Activated naive CD4-positive, alpha-beta T cell treated with Interleukin-2 at 50 U/mL for 16 hours (primary cell): ENCODE measurements around the gene ZFAND3.

ENCODE experiments used
- DNase-seq: peaks from one replicate; pipeline ENCODE4 v3.0.0-alpha.2; 2020

ZFAND3 gene

GRCh38 chr6:38161331-38161730 lies 341.8 kb downstream of the ZFAND3 start:
- no peak for DNase-seq

- DNase-seq: no peak
These were observed 342.4 kb downstream of the ZFAND3 start for GRCh38 chr6:38161754-38162492.

DNA sequence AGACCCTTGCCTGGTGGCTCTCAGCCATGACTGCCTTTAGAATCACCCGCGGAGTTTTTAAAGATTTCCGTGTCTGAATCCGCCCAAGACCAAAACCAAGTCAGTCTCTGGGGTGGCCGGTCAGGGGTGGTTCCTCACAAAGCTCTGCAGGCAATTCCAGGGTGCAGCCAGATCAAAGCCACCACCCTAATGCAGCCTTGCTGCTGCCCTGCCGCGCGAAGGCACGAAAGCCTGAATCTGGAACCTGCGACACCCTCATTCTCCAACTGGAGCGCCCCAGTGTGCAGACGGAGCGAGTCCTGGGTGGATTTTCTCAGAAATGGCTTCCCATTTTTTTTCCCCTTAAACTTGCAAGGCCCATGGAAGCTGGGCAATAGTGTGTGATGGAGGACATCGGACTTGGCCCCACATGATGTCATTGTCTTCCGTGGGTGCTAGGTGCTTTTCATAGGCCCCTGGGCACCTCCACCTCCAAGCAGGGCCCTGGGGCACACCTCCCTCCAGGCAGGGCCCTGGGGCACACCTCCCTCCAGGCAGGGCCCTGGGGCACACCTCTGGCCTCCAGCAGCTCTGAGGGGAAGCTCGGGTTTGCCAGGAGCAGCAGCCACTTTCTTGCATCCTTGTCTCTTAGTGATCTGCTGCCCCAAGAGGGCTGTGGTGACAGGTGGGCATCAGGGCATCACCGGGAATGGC lies 343.1 kb downstream of the ZFAND3 start:
- no peak for DNase-seq

DNA sequence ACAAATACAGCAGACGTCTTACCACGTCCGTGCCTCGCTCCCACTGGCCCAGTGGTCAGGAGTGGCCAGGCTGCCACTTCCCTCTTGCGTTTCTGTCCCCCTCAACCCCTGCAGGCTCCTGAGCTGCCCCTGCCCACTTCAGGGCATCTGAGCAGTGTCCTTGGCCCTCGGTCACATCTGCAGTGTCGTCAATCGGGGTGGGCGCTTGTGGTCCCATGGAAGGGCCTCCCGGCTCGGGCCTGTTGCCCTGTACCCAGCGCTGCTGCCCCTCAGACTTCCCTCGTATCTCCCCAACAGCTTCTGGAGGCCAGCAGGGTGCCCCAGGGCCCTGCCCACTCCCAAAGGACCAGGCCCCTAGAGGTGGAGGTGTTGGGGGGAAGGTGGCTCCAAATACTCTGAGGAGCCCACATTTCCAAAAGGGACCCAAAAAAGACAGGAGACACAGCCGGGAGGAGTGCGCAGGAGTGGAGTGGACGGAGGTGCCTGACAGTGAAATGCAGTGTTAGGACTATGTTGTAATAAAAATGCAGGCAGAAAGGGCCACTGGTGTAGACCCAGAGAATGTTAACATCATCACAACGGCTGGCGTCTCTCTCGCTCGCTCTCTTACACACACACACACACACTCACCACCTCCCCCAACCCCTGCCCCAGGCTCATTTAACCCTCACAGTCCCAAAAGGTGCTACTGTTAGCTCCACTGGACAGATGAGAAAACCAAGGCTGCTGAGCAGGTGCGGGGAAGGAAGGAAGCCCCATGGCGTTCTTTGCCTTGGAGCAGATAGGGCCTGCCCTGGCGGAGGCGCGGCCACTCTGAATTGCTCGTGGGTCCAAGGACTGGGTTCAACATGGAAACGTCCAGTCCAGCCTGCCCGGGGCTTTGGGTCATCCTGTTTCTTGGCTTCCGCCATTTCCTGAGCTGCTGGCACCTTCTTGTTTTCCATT lies 343.9 kb downstream of the ZFAND3 start:
- no peak for DNase-seq

GRCh38 chr6:38164131-38164481 lies 344.6 kb downstream of the ZFAND3 start:
- DNase-seq: no peak

DNA sequence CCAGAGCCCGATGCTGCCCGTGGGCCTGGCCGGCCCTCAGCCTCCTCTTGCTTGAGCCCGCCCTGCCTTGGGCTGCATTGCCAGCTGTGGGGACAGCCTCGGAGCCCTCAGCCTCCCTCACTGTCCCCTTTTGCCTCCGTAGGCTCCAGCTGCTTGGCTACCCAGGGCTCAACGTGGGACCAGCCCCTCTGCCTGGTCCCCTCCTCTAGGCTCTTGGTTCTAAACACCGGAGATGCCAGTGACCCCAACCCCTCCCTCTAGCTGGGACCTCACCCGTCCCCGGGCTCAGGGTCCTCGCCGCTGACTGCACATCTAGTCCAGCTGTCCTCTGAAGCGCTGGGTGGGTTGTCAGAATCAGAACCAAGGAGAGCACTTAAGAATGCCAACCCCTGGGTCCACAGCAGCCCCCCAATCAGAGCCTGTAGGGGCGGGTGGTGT lies 345.2 kb downstream of the ZFAND3 start:
- DNase-seq: no peak

DNA sequence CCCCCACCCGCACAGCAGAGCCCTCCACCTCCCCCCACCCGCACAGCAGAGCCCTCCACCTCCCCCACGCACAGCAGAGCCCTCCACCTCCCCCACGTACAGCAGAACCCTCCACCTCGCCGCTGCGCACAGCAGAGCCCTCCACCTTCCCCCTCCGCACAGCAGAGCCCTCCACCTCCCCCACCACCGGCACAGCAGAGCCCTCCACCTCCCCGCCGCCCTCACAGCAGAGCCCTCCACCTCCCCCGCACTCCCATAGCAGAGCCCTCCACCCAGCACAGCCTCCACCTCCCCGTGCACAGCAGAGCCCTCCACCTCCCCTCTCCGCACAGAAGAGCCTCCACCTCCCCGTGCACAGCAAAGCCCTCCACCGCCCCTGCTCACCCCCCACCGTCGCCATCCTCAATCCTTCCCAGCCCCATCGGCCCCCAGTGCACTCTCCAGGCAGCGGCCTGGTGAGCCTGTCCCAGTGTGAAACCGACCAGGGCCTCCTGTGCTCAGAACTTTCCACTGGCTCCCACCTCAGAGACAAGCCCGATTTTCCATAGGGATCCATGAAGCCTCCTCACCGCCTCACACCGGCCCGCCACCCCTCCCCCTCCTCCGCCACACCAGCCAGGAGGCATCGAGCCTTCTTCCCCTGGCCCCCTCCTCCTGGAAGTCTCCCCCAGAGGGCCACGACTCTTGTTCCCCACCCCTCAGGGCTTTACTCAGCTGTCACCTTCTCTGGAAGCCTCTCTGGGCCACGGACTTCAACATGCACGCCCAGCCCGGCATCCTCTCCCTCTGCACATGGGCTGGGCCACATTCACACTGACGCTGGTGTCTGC lies 347.1 kb downstream of the ZFAND3 start:
- no peak for DNase-seq

DNA sequence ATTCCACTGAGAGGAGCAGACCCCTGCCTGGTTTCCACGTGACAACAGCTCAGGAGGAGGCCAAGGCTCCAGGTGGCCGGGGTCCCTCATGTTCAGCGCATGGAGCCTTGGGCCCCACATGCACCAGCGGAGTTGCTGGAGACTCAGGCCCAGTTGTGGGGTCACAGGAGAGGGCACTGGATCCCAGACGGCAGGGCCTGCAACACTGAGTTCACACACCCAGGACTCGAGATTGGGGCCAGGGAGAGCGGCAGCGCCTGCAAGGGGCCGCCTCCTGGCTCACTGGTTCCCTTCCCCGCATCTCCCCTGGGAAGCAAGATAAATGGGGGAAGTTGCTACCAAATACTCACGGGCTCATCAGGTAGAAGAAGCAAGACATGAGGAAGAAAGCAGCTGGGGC lies 348.1 kb downstream of the ZFAND3 start:
- no peak for DNase-seq

DNA sequence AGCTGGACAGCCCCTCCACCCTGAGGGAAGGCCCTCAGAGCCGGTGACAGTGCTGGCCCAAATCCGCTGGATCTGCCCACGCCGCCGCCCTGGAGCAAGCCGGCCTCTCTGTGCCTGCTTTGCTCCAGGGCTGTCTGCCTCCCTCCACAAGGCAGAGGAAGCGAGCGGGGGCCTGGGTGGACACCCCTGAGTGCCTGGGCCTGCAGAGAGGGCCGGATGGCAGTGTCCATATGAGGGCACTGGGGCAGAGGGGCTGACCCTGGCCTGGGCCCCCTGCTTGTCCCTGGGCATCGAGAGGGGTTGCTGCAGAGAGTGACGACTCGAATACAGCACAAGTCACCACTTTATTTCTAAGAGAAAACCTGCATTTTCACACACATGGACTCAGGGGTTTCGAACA lies 348.6 kb downstream of the ZFAND3 start:
- no peak for DNase-seq

GRCh38 chr6:38168699-38169098 lies 349.2 kb downstream of the ZFAND3 start:
- no peak for DNase-seq

DNA sequence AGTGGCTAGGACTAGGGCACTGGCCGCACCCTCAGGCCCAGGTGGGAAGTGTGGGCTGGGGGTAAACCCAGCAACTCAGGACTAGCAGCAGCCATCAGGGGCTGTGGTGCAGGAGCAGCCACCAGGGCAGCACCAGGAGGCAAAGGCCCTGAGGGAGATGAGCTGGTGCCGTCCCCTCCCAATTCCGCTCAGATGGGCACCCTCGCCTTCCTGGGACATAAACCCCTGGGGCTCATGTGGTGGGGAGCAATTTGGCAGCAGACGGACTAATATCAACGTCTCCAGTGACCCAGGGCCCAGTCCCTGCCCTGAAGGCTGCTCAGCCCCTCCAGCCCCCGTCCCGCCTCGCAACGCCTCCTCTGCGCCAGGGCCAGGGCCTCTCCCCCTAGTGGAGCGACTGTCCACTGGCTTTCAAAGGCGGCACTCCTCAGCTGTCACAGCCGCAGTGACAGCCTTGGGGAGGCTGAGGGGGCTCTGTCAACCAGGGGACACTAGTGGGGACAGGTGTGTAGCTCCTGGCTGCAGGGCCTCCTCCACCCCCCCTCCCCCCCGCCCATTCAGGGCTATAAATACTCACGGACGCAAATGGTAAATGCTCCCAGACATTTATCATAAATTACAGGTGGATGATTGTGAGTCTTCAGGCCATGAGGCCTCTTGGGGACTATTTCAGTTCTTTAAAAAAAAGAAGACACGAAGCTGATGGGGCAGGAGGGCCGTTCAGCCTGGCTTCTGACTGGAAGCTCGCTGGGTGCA lies 349.9 kb downstream of the ZFAND3 start:
- DNase-seq: no peak

DNA sequence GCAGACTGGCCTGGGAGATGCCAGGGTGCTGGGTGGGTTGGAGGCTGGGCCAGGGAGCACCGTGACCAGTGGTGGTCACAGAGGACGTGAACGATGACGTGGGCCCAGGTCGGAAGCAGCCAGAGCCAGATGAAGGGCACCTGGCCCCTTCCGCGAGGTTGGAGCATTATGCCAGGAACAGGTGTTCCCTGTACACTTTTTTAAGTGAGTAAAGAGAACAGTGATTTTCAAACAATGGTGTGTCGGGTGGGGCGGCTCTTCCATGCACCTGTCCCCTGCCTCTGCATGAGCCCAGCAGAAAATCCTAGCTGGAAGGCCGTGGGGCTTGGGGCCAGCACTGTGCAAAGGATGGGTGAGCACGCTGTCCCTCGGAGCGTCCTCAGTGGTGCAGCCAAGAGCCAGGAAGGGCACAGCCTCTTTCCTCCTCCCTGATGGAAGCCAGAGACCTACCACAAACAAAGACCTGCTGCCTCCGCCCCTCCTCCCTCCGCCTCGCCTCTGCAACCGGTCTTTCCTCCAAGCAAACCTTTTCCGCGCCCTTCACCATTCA lies 350.5 kb downstream of the ZFAND3 start:
- no peak for DNase-seq

DNA sequence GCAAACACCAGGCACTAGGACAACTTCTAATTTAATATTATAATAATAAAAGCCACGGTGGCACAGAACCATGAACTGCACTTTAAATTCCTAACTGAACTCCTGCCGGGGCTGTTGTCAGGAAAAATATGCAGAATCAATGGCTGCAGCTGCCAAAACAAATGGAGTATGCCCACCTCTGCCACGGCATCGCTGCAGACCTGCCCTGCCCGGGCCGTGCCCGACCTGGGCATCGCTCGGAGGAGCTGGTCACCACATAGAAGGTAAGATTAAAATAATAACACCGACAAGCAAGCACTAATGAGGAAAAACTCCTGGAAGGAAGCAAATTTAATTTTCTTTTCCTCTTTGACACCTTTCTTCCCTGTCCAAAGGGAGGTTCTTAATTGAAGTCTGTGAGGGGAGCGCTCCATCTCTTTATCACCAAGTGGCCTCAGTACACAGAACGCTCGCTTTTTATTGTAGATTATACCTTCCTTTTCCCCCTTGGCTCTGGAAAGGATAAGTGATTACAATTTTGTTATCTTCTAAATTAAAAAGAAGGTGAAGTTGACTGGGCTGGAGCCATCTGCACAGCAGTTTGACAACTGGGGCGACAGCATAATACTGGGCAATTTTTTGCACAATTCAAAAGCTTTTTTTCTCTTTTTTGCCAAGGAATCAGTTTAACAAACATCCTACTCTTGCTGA lies 351.3 kb downstream of the ZFAND3 start:
- DNase-seq: no peak

- no peak for DNase-seq
These were observed 352.6 kb downstream of the ZFAND3 start for GRCh38 chr6:38171997-38172738.

GRCh38 chr6:38172739-38173410 lies 353.3 kb downstream of the ZFAND3 start:
- DNase-seq: no peak

DNA sequence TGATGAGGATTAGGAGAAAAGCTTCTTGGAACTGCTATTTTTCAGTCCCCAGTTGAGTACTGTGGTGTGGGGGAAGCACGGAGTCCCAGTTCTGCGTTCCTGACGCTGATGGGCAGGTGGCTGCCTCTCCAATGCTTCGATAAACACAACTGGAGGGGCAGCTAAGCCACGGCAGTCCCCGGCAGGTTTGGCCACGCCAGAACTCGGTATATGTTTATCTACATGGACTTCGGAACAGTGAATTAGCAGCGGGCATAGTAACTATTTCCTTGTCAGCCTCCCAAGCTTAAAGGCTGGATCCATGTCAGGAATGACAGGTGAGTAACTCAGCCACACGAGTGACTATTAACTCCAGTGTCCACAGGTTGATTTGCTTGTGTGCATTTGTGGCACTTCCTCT lies 354.4 kb downstream of the ZFAND3 start:
- DNase-seq: no peak

GRCh38 chr6:38174315-38174714 lies 354.8 kb downstream of the ZFAND3 start:
- no peak for DNase-seq

DNA sequence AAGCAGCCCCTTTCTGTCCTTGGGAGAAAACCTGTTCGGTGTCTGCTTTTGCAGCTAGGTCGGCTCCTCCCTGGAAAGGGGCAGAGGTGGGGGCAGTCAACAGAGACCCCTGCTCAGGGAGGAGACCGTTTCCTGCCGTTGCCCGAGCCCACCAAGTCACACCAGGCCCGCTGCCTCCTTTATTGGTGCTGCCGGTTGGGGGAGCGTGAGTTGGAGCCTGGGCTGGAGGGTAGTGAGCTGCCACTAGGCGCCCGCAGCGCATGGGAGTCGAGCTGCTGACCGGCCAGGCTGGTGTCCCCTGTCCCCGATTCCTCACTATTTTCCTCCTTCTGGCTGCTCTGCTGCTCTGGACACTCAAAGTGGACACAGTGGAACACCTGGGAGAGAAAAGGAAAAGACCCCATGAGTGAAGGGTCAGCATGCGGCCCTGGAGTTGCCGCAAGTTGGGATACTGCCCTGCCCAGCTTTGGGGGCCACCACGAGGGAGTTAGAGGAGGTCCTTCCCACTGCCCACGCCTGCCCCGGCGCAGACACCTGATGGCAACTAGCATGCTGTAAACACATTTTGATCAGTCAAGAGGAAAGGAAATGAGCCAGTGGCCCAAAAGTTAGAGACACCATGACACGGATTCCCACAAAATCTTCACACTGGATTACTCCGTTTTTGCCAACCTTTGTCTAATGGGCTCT lies 355.4 kb downstream of the ZFAND3 start:
- no peak for DNase-seq

DNA sequence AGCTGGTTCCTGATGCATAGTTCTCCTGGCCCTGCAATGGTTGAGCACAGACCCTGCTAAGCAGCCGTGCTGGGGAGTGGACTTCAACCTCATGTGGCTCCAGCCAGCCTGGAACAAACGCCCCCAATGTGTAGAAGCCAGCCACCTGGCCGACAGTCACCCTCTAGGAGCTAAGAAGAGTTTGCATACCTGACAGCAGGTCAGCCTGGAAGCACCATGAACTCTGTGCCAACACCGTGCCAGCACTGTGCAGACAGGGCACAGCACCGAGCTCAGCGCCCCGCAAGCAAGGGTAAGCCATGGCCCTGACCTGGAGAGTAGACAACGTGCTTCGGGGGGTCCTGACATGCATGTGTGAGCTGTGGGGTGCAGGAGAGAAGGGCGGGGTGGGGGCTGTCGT lies 356.3 kb downstream of the ZFAND3 start:
- DNase-seq: no peak
